Activated naive CD8-positive, alpha-beta T cell treated with anti-CD3 and anti-CD28 coated beads, Interleukin-2, amount 50 U/mL, for 24 hours (primary cell): ENCODE data around the gene DDA1.

Experiments
- ATAC-seq: fragments of 150-1000 bp; cut with Tn5 transposase; one replicate; pipeline ENCODE4 v1.10.0; 2021
- DNase-seq: peaks from one replicate; pipeline ENCODE4 v3.0.0; 2021
- H3K27ac Mint-ChIP-seq: one replicate; pipeline ENCODE4 v1.8.0; 2021; ENCODE audit warnings: mild to moderate bottlenecking, mixed read lengths
- H3K27me3 Mint-ChIP-seq: one replicate; pipeline ENCODE4 v1.8.0; 2021; ENCODE audit warnings: mixed read lengths
- H3K36me3 Mint-ChIP-seq: one replicate; pipeline ENCODE4 v1.8.0; 2021; ENCODE audit warnings: low read depth, mixed read lengths
- H3K4me1 Mint-ChIP-seq: one replicate; pipeline ENCODE4 v1.8.0; 2021; ENCODE audit warnings: mixed read lengths
- H3K4me3 Mint-ChIP-seq: one replicate; pipeline ENCODE4 v1.8.0; 2021; ENCODE audit warnings: mild to moderate bottlenecking, moderate library complexity, mixed read lengths
- H3K9me3 Mint-ChIP-seq: one replicate; pipeline ENCODE4 v1.8.0; 2021; ENCODE audit warnings: mixed read lengths

DDA1 gene

GRCh38 chr19:17300992-17301619, 8.3 kb upstream of the DDA1 start:
- DNase-seq (no peak), ATAC-seq (no peak)
- Mint-ChIP-seq H3K36me3 (peaks cover 13% of the 10 kb centered on the region), H3K4me1 (peaks cover 29% of the 10 kb centered on the region), H3K9me3 (no peaks in the 10 kb centered on the region), H3K27me3 (no peaks in the 10 kb centered on the region), H3K4me3 (no peak overlapping the region), H3K27ac (no peak overlapping the region)

GRCh38 chr19:17302391-17303166, 6.8 kb upstream of the DDA1 start:
- Mint-ChIP-seq H3K27ac (no peak overlapping the region), H3K9me3 (no peaks in the 10 kb centered on the region), H3K27me3 (no peaks in the 10 kb centered on the region), H3K4me3 (peak overlapping the region; percentile 65), H3K36me3 (peaks cover 11% of the 10 kb centered on the region), H3K4me1 (peaks cover 34% of the 10 kb centered on the region)
- DNase-seq (peak; percentile 22), ATAC-seq (peak; percentile 0)

DNA sequence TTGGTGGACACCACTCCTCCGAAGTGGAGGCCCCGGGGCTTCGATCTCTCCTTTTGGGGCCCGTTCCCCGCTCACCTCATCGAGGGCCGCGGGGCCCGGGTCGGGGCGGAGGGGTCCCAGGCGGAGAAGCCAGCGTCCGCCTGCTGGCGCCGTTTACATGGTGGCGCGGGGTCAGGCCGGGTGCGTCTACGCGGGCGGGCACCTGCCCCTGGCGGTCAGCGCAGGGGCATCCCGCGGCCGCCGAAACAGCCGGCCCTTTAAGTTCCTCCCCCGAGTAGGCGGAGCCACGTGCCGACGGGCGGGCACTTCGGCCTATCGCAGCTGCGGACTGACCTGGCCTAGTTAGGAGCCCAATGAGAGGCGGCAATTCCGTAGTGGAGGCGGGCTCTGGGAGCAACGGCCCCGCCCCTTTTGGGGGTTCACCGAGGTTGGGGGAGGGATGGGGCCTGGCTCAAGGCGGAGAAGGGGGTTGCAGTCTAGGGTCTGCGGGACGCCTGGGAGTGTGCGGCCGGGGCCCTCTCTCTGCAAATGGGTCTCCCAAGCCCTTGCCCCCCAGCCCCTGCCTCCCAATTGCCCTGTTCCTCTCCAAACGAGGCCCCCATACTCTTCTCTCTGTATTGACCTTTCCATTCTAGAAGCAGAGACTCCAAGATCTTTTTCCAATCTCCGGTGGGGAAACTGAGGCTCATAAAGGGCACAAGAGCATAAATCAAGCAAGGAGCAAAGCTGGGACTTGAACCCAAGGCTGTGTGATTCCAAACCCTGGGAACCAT, 6.0 kb upstream of the DDA1 start, which contains the start of gene ABHD8:
TSS of gene ABHD8 (minus strand) at position 259 of the 773 bp plus-strand sequence. CDS start 1,809 bp downstream, outside the sequence.
- Mint-ChIP-seq H3K4me3 (peak within 1 kb of the TSS; percentile 65), H3K4me1 (peaks cover 39% of the 10 kb centered on the region), H3K27me3 (no peaks in the 10 kb centered on the region), H3K27ac (no peak within 1 kb of the TSS), H3K36me3 (peaks cover 7% of the 10 kb centered on the region), H3K9me3 (no peaks in the 10 kb centered on the region)
- ATAC-seq, result peak; percentile 69
- peak; percentile 95 for DNase-seq

- Mint-ChIP-seq H3K4me1 (peaks cover 40% of the 10 kb centered on the region), H3K9me3 (no peaks in the 10 kb centered on the region), H3K27ac (no peak overlapping the region), H3K4me3 (peak overlapping the region; percentile 65), H3K36me3 (peaks cover 3% of the 10 kb centered on the region), H3K27me3 (no peaks in the 10 kb centered on the region)
- ATAC-seq (no peak), DNase-seq (no peak)
Observed at GRCh38 chr19:17303940-17304267, 5.5 kb upstream of the DDA1 start.

DNA sequence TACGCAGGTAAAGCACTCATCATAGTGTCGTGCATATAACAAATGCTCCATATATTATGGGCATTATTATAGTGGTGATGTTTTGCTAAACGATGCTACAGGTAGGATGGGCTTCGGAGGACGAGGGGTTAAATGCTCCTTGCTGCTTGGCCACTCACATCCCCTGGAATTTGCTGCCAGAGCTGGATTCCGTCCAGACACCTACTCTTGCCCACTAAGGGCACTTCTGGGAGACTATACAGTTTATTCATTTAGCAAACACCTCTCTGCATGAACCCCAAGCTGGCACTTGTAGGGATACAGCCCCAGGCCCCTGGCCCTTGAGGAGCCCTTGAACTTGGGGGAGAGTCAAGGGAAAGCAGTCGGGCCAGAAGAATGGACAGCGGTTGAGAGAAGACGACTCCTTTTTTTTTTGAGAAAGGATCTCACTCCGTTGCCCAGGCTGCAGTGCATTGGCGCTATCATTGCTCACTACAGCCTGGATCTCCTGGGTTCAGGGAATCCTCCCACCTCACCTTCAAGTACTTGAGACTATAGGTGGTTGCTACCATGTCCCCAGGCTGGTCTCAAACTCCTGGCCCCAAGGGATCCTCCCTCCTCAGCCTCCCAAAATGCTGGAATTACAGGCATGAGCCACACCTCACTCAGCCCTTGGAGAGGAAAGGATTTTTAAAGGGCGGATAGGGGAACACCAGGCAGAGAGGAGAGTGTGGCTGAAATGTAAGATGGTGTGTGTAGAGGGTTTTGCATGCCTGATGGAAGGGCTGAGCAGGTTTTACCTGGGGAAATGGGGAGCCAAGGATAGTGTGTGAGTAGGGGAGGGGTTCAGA, 4.8 kb upstream of the DDA1 start:
- DNase-seq (no peak), ATAC-seq (no peak)
- Mint-ChIP-seq H3K4me3 (peak overlapping the region; percentile 90), H3K27me3 (peaks cover 2% of the 10 kb centered on the region), H3K4me1 (peaks cover 44% of the 10 kb centered on the region), H3K36me3 (peaks cover 3% of the 10 kb centered on the region), H3K9me3 (no peaks in the 10 kb centered on the region), H3K27ac (peak overlapping the region; percentile 87)

DNA sequence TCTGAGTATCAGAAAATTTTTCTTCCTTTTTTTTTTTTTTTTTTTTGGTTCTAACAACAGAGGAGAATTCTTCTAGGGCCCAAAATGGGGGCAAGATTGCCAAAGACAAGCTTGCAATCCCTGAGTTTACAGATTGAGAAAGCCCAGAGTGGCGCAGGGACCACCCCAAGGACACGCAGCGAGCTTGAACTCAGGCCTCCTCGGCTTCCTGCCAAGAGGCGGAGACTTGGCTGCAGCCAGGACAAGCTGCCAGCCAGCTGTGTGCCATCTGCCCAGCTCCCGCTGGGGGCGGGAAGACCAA, 4.2 kb upstream of the DDA1 start:
- DNase-seq (no peak), ATAC-seq (no peak)
- no peaks in the 10 kb centered on the region for H3K9me3 Mint-ChIP-seq
- peaks cover 46% of the 10 kb centered on the region for H3K4me1 Mint-ChIP-seq
- peak overlapping the region; percentile 87 for H3K27ac Mint-ChIP-seq
- H3K27me3 Mint-ChIP-seq, result peaks cover 2% of the 10 kb centered on the region
- H3K36me3 Mint-ChIP-seq, result peaks cover 3% of the 10 kb centered on the region
- peak overlapping the region; percentile 90 for H3K4me3 Mint-ChIP-seq

GRCh38 chr19:17305517-17306284, 3.7 kb upstream of the DDA1 start, which contains the start of gene MRPL34:
Gene MRPL34 (plus strand): TSS chr19:17305872. CDS start chr19:17305893, 21 bp downstream.
- peak within 1 kb of the TSS; percentile 90 for H3K4me3 Mint-ChIP-seq
- H3K4me1 Mint-ChIP-seq, result peaks cover 48% of the 10 kb centered on the region

GRCh38 chr19:17306285-17306714, 3.1 kb upstream of the DDA1 start:
- Mint-ChIP-seq H3K9me3 (no peaks in the 10 kb centered on the region), H3K4me1 (peaks cover 52% of the 10 kb centered on the region), H3K4me3 (peak overlapping the region; percentile 90), H3K27ac (peak overlapping the region; percentile 91), H3K27me3 (peaks cover 2% of the 10 kb centered on the region), H3K36me3 (peaks cover 5% of the 10 kb centered on the region)
- ATAC-seq (no peak), DNase-seq (no peak)

More at GRCh38 chr19:17305517-17306284, 3.7 kb upstream of the DDA1 start, which contains the start of gene MRPL34:
- Mint-ChIP-seq H3K27me3 (peaks cover 2% of the 10 kb centered on the region), H3K9me3 (no peaks in the 10 kb centered on the region), H3K27ac (peak within 1 kb of the TSS; percentile 91), H3K36me3 (peaks cover 4% of the 10 kb centered on the region)
- peak; percentile 71 for ATAC-seq
- peak; percentile 95 for DNase-seq

GRCh38 chr19:17307876-17308377, 1.4 kb upstream of the DDA1 start:
- no peak overlapping the region for H3K27ac Mint-ChIP-seq
- ATAC-seq, result no peak
- H3K4me1 Mint-ChIP-seq, result peaks cover 53% of the 10 kb centered on the region
- no peaks in the 10 kb centered on the region for H3K9me3 Mint-ChIP-seq
- peaks cover 5% of the 10 kb centered on the region for H3K36me3 Mint-ChIP-seq
- H3K27me3 Mint-ChIP-seq, result peaks cover 2% of the 10 kb centered on the region
- peak overlapping the region; percentile 90 for H3K4me3 Mint-ChIP-seq
- DNase-seq, result no peak

DNA sequence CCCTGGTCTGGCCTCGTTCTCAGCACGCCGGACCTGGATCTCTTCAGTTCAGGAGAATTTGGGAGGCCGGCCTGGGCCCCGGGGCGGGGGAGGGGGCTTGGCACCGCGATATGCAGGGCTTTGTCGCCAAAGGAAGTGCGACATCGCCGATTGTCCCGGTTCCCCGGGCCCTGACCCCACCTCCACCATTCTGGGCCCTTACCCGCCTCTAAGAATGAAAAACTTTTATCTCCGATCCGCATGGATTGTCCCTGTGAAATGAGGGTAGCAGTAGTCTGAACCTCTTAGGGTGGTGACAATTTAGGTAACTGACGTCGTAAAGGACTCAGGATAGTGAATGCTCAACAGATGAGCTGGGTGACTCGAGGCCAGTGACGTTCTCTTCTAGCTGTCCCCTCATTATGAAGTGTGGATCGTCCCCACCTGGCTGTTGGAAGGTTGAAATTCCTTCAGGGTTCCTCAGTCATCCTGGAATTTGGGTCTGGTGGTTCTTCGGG, 650 bp downstream of the DDA1 start:
- ATAC-seq (no peak), DNase-seq (no peak)
- Mint-ChIP-seq H3K27me3 (peaks cover 2% of the 10 kb centered on the region), H3K9me3 (no peaks in the 10 kb centered on the region), H3K27ac (peak overlapping the region; percentile 90), H3K4me3 (peak overlapping the region; percentile 84), H3K4me1 (peaks cover 39% of the 10 kb centered on the region), H3K36me3 (peaks cover 5% of the 10 kb centered on the region)

GRCh38 chr19:17311455-17312188, 2.3 kb downstream of the DDA1 start:
- Mint-ChIP-seq H3K9me3 (no peaks in the 10 kb centered on the region), H3K27me3 (peaks cover 2% of the 10 kb centered on the region), H3K4me1 (peaks cover 35% of the 10 kb centered on the region), H3K36me3 (peaks cover 10% of the 10 kb centered on the region), H3K27ac (peak overlapping the region; percentile 36), H3K4me3 (no peak overlapping the region)
- DNase-seq (no peak), ATAC-seq (no peak)

DNA sequence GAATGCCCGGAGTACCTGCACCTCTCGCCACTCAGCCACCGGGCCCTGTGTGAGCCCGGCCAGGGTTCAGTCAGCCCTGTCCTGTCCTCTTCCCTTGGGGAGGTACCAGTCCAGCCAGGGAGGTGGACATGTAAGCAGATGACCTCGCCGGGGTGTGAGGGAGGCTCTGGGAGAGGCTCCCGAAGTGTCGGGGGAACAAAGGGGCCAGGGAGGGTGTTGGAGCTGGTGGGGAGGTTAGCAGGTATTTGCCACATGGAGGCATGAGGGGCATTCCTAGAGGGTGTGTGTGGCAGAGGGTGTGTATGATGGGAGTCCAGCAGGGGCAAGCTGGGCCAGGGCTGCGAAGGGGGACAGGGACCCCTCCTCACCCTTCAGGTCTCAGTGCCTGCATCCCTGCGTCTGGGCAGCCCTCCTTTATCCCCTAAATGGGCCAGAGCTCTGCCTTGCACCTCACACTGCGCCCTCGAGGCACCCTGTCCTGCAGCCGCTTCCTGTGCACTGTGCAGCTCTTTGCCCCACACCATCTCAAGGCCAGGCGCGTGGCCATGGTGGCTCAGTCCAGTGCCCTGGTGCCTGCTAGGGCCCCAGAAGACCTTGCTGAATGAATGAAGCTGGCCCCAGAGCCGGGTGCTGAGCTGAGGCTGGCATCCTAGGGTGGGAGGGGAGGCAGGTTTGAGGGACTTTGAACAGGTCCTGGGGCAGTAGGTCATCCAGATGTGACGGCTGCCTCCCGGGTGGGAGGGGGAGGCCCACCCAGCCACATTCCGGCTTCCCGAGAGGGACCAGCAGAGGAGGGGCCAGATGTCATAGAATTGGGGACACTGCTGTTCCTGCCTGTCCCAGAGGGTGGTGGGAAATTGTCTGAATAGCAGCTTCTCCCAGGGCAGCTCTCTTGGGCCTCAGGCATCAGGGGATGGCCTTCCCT, 3.1 kb downstream of the DDA1 start:
- ATAC-seq, result no peak
- no peak overlapping the region for H3K27ac Mint-ChIP-seq
- no peak for DNase-seq
- H3K36me3 Mint-ChIP-seq, result peaks cover 10% of the 10 kb centered on the region
- no peak overlapping the region for H3K4me3 Mint-ChIP-seq
- peaks cover 2% of the 10 kb centered on the region for H3K27me3 Mint-ChIP-seq
- peaks cover 30% of the 10 kb centered on the region for H3K4me1 Mint-ChIP-seq
- H3K9me3 Mint-ChIP-seq, result no peaks in the 10 kb centered on the region
